Renal cortex interstitium (tissue), 11 donors: ENCODE results near the gene DCDC1. TPM values are rescaled to one million over a fixed set of nuclear protein-coding genes. Genes with fewer than 3 reads are reported as not detected.
"Not testable (repeated sequence)": the region's sequence is repeated elsewhere in the genome, so short reads cannot be mapped to it uniquely, and the experiment has no call there.

Experiments used
- DNase-seq, 11 donors: peaks; one replicate each; pipeline ENCODE4 v3.0.0-alpha.2; 2013; ENCODE audit warnings: low read depth in 9 of 11, low spot score in 4 of 11; ENCODE audit errors: extremely low read depth in 1 of 11
- polyA plus RNA-seq, 3 donors: library from polyadenylated mRNA; unstranded; fragments of 120-200 nt; gene quantifications; one replicate each; pipeline ENCODE4 v1.2.1, GENCODE V29; 2013; ENCODE audit not compliant: insufficient read length in 3 of 3

Gene DCDC1
- polyA plus RNA-seq, 3 donors: 3.3 to 5.7 (median 4.7) TPM

DNA sequence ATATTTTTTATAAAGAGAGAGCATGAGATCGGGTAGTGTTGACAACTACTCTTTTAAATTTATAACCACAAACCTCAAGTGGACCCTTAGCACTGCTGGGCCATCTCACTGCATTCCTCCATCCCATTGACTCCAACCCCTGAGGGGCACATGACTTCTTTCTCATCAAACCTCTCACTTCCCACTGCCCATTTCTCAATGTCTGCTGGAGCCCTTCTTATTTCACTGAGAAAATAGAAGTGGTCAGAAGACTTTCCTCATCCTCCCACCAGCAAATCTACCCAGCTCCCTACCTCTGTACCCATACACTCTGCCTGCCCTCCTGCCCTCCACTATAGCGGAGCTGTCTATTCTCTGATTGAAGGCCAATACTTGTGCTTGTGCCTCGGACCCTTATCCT, 412.8 kb downstream of the DCDC1 start:
- DNase-seq: no peak

DNA sequence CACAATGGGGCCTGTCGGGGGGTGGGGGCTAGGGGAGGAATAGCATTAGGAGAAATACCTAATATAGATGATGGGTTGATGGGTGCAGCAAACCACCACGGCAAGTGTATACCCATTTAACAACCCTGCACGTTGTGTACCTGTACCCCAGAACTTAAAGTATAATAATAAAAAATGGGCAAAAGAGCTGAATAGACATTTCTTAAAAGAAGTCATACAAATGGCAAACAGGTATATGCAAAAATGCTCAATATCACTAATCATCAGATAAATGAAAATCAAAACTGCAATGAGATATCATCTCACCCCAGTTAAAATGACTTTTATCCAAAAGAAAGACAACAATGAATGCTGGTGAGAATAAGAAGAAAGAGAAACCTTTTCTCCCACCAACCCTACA, 419.7 kb downstream of the DCDC1 start:
- no peak for DNase-seq

DNA sequence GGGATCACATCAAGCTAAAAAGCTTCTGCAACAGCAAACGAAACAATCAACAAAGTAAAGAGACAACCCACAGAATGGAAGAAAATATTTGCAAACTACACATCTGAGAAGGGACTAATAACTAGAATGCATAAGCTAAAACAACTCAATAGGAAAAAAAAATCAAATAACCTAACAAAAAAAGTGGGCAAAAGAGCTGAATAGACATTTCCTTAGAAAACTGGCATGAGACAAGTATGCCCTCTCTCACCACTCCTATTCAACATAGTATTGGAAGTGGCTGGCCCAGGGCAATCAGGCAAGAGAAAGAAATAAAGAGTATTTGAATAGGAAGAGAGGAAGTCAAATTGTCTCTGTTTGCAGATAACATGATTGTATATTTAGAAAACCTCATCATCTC, 421.8 kb downstream of the DCDC1 start:
- not testable (repeated sequence) for DNase-seq

DNA sequence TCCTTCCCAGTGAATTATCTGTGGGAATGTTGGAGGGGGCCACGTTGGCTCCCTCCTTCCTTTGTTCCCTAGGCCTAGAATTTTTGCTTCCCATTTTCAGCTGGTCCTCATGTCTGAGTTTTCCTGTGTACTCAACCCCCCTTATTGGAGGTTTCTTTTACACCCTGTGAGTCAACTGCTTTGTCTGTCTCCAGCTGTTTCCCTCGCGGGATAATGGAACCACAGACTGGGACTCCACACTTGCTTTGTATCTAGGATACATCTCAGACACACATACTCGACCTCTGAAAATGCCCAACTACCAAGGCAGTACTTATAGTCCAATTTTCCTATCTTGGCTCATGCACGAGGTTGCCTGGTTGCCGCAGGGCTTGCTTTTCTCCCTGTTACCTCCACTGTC, 430.7 kb downstream of the DCDC1 start:
- DNase-seq: no peak

DNA sequence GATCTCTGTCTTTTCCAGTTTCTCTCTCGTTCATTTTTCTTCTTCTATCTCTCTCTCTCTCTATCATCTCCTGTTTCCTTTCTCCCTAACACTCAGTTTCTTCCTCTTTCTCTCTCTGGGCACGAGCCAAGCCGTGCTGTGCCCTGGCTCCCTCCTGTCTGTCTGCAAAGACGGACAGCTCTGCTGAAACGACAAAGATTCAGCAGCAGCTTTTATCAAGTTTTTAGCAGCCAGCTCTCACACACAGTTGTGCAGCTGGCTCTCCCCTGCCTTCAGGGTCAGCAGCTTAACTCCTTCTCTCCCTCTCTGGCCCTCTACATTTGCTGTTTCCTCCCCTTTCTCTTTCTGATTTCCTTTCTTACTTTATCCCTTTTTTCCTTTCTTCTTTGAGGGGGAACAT, 431.4 kb downstream of the DCDC1 start:
- DNase-seq: no peak

DNA sequence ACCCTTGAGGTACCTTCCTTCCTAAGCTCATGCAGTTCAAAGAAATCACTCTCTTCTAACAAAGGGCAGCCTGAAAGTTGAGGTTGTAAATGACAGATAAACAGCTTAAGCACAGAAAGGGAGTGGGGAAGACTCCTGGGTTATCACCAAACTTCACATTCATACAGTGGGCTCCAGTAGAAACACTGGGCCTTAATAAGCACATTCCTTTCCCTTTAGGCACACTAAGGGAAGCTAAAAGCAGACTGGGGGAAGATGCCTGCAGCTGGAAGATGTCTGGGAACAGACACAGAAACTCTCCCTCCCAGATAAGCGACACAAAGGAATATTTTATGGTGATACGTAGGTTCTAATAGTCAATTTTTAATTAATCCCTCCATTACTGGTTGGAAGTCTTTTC, 433.0 kb downstream of the DCDC1 start:
- no peak for DNase-seq

DNA sequence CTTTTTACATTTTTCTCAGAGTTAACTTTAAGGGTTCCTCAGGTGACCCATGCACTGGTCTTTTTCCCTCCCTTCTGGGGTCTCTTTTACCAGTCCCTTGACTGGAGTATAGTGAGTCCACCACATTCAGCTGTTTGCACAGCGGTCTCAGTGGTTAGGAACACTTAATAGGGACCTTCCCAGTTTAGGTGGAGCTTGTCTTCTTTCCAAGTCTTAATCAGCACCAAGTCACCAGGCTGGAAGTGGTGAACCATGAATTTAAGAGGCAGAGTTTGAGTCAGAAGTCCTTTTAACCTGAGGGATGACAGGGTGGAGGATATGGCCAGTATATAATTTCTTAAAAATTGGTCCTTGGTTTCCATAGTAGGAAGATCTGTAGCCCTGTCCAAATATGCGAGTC, 433.7 kb downstream of the DCDC1 start:
- DNase-seq: no peak

DNA sequence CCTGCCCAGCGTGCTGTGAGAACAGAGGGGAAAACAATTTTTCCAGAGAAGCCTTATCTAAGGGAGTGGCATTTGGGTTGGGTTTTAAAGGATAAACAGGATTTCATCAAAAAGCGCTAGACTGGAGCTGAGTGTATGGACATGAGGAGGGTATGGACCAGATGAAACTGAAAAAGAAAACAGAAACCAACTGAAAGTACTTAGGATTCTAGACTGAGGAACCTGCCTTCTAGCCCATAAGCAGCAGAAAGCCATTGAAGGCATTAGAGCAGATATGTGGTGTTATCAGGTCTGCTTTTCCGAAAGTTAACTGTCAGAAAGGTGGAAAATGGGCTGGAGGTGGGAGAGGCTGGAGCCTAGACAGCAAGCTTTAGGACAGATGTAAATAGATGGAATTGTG, 443.4 kb downstream of the DCDC1 start:
- no peak for DNase-seq

DNA sequence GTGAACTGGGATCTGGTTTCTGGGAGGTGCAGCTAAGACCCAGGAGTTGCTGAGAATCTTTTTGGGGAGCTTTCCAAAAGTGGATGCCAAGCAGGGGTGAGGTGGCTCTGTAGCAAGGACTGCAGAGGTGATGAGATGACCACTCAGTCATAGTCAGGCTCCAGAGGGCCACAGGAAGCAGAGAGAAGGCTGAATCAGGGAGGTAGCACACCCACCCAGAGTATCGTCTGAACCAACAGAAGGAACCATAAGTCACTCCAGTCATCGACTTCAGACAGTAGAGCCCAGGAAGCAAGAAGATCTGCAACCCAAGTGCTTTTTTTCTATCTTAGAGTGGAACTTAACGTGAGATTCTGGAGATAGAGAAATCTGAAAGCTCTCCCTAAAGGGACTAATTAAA, 447.7 kb downstream of the DCDC1 start:
- DNase-seq: no peak

DNA sequence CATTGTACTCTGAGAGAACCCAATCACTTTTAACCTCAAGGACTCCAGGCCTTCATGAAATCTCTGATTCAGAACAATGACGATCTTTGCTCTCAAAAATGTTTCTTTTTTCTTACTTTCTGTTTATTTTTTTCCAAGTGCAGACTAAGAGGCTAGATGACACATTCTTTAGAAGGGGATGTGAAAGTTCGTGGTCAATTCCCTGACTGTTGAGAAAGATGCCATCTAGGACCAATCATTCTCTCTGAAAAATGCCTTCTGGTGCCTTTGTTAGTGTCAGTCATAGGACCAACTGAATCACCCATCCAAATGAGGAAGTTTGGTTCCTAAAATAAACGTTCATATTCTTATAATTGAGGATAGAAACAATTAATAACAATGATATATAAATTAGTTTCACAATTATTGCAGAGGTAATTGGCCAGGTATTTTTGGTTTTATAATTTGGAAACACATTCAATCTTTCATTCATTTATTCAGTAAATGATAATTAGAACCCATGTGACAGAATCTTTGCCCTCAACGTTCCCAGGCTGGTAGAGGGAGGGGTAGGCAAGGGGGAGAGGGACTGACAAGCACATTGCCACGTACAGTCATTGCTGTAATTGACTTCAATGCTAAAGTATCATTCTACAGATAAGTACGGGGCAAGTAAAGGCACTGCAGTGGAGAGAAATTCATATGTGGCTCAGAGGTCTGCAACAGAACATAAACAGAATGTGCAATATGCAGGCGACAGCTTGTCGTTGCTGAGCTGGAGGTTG, 450.0 kb downstream of the DCDC1 start:
- no peak for DNase-seq

DNA sequence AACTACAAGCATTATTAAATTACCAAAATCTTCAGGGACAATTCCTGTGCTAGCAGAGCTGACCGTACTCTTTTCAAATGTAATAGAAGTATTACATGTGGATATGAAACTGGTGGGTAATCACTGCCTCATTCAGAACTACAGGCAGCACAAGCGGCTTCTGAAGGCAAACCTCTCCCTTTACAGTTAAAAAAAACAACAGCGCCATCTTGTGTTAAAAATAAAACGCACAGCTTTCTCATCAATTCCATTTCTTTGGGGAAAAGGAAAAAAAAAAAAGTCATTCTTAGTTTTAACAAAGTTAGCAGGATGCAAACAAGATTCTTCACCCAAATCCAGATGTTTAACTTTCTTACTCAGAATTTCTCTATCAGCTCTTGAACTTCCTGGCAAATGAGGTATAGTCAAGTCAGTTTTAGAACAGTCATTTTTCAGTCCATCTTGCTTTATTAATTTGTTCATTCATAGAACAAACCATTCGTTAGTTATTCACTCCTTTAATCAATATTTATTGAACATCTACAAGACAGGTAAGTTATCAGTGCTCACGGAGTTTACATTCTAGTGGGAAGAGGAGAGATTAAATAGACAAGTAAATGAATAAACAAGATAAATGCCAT, 451.6 kb downstream of the DCDC1 start:
- peak; percentile 35 to 68 (median 53) for DNase-seq

DNA sequence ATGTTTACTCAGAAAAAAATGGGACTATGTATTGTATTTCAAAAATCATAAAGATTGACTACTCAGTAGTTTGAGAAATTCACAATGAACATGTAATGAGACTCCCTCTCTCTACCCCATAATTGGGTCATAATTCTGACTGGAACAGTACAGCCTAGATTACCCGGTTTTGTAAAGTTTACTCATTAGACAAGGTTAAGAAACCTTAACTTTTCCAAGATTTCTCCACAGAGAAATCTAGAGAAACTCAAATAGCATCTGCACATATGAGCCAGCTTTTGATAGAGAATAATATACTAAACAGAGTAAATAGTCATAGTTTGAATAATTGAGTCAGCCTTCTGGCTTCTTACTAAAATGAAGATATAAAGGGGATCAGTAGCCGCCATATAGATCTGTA, 452.3 kb downstream of the DCDC1 start:
- no peak for DNase-seq

DNA sequence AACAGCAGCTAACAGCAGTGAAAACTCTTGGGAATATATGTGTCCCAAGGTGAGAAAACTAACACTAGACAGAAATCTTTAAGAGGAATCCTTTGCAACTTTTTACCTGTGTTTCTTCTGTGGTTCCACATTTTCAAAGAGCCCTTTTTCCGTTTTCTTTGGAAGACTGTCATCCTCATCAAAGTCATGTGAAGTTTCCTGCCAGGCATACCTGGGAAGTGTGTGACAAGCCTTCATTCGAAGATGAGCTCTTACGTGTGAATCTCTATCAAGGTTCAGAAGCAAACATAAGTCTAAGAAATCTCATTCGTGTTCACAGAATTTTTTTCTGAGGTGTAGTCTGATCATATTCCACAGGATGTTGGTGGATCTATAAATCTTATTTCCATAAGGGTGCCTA, 452.8 kb downstream of the DCDC1 start:
- DNase-seq: no peak

DNA sequence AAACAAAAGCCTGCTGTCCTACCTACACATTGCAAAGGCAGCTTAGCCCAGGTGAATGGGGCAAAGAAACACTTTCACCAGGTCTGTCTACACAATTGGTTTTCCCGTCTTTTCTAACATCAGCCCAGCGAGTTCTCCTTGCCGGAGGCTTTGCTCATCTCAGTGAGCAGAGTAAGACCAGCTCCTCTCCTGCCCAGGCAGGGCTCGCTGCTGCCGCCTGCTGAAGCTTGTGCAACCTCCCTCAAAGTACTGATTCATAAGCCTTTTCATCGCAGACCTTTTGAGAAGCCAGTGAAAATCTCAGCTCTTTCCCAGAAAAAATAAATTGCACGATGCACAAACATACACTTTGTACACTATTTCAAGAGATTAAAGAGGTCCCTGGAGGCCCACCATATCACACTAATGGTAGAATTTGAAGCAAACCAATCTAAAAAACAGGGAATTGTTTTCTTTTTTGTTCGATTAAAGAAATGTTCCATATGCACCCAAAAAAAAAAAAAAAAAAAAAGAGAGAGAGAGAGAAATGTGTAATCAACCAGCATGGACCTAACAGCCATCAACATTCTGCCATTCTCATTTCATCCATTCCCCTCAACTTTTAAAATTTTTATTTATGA, 455.3 kb downstream of the DCDC1 start:
- DNase-seq: peak; percentile 9 to 46 (median 32)

DNA sequence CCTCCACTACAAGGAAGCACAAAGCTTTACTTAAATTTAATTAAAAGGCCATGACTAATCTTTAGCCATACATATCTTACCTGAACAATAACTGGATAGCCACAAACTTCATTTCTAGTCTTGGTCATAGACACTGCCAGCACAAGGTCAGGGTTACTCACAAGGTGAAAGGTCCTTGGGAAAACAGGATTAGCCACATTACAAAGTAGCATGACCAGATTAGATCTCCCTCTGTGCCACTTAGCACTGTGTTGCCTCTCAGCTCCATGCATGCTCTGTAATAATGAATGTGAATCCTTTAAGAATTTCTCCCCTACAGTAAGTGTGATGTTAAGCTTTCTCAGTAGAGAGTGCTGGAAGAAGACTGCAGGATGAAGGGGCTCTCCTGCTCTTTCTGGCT, 458.3 kb downstream of the DCDC1 start:
- DNase-seq: no peak

DNA sequence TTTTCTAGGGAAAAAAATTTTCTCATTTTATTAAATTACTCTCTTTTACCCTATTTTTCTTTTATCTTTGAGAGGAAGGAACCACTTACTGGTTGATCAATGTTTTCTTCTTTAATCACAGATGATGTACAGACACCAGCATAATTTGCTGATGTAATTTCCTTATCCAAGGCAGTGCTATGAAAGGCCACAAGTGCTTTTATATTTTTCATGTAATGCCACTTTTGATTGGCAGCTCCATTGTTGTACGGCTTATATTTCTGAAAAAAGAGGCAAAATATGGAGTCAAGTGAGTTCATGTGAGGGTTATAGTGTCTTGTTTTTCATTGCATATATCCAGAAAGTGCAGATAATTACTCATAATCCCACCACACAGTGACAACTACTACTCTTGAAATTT, 460.7 kb downstream of the DCDC1 start:
- DNase-seq: no peak

DNA sequence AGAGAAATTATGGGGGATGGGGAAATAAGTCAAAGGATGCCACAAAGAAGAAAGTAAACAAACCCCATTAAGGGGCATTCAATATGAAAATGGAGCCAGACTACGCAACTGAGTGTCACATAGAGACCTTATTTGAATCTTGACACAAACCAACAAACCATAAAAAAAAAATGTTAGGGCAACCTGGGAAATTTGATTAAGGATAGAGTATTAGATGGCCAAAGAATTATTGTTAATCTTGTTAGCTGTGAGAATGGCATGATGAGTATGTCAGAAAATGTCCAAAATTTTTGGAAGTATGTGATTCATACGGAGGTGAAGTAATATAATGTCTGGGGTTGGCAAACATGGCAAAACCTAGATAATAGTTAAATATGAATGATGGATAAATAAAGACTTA, 461.3 kb downstream of the DCDC1 start:
- no peak for DNase-seq

DNA sequence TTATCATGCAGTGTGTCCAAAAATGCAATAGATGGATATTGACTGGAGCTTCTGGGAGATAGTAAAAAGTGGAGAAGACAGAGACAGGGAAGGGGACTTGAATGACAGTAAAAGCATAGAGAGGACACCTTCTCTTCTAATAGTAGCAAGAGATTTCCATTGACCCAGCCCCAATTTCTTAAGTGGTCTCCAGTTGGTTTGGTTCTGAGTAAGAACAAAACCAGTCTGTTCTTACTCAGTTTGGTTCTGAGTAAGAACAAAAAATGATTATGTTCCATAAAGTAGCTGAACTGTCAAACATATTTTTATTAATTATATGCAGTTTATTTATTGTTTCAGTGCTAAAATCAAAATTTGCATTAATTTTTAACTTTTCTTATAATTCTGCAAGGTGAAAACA, 466.6 kb downstream of the DCDC1 start:
- DNase-seq: no peak

DNA sequence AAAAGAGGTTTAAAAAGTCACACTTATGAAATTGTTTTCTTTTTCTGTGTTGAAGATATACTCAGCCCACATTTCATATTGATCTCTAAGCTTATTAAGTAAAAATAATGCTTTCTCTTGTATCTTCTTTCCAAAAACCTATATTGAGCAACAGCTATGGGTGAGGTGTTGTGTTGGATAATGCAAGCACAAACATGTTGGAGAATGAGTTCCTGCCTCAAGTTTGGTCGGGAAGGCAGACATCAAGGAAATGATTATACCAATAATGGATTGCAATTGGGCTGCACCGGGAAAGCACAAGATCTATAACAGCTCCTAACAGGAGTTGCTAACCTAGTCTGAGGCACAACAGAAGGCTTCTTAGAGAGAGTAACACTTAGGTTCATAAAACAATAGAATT, 474.5 kb downstream of the DCDC1 start:
- DNase-seq: no peak

DNA sequence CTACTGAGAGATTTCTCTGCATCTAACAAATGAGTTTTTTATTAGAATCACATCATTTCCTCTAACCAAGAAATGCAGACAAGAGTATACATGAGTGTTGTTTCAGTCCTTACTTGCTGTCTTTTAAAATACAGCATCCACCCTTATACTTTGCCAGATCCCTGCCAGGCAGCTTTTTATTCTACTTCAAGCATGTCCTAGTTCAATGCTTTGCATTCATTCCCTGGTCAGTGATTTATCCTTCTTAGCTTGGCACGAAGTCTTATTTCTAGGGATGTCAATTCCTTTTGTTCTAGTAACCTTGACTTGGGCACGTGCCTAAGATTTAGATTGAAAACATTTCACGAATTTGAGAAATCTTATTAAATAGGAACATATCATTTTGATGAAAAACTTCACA, 476.2 kb downstream of the DCDC1 start:
- DNase-seq: no peak
